HG02588 (cell line): Measurements from ENCODE around the gene IFNA14.
A peak's percentile ranks its signal among the peaks of the same experiment; 100 is the strongest.
"Not testable (repeated sequence)": the region's sequence is repeated elsewhere in the genome, so short reads cannot be mapped to it uniquely, and the experiment has no call there.

Experiments
- ATAC-seq: cut with Tn5 transposase; IDR thresholded peaks from one replicate; pipeline ENCODE4 v1.9.1; 2021; ENCODE audit warnings: mild to moderate bottlenecking, moderate library complexity; ENCODE audit not compliant: unreplicated experiment

The IFNA14 gene

DNA sequence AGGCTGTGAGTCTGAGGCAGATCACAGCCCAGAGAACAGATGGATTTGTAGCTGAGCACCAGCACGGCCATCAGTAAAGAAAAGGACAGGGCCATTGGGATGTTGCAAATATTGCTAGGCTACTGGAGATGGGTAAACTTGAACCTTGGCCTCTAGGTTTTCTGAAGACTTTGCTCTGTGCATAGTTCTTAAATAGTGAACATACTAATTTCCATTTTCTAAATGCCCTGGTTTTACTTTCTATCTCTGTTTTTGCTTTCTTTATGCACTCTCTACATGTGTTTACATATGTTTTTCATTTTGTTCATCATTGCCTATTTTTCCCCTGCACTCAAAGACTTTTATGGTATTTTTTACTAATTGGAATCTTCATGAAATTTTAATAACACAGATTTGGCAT lies 22.6 kb downstream of the IFNA14 start, which contains the start of gene IFNA16:
Gene IFNA16 (minus strand): TSS at position 101 of the 400 bp plus-strand sequence. CDS start 6 bp downstream, at position 95.
- not testable (repeated sequence) for ATAC-seq

DNA sequence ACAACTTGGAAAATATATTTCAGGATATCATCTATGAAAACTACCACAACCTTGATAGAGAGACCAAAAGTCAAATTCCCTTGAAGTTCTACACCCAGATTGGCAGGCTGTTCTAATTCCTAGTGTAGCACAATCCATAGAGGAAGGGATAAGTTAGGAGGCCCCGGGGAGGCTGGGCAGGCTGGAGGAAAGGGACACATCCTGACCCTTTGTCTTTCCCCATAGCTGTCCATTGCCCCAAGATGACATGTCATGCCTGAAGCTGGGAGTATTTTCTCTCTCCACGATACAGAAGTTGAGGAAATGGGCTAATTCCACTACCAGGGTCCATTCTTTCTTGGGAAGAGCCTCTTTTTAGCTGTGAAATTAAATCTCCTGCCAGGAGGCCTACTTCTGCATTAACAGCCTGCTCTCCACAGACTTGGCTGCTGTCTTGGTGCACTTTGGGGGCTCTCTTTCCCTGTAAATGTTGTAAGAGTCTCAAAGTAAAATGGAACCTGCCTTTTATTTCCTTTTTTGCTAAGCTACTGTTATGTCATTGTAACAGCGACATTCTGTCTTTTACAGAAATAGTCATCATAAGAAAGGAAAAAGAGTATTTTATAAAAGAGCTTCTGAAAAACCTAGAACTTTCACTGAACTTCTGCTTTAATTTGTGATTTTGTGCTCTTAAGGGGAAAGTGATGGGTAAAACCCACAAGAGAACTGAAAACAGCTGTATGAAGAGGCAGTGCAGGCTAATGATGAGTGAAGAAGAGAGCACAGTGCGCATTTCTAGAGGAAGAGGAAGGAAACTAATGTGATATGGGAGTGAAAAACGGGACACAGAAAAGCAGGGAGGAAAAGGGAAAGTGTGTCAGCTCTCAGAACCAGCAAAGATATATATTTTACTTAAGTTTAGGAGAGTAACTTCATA lies 26.1 kb downstream of the IFNA14 start:
- peak; percentile 68 for ATAC-seq

GRCh38 chr9:21212160-21212559 lies 27.6 kb downstream of the IFNA14 start:
- ATAC-seq, result not testable (repeated sequence)

DNA sequence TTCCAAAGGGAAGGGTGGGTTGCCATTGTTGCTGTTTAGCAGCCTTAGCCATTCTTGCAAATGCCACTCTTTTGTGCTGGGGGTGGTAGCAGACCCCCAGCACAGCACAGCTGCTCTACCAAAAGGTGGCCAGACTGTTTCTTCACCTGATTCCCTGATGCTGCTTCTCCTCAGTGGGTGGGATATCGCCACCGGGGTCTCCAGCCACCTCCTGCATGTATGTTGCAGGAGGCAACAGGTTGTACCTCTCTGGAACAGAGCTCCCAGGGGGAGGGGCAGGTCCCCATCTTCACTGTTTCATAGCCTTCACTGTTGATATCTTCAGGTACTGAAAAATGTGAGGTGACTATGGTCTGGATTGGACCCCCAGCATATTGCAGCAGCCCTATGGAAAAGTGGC lies 29.0 kb downstream of the IFNA14 start:
- not testable (repeated sequence) for ATAC-seq

DNA sequence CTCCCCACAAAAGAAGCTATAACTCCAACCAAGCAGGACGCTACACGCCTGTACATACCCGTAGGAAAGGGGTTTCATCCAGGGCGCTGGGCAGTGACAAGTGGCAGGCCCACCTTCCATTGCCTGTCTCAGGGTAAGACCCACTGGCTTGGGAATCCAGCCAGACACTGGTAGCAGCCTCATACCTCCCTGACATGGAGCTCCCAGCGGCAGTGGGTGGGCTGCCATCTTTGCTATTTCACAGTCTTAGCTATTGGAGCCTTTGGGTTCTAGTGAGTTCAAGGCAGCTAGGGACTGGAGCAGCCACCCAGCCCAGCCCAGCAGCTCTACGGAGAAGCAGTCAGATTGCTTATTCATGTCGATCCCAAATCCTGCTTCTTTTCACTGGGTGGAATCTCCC lies 29.5 kb downstream of the IFNA14 start:
- no peak for ATAC-seq

- not testable (repeated sequence) for ATAC-seq
These were observed 32.8 kb downstream of the IFNA14 start, which contains the start of gene IFNA10 for GRCh38 chr9:21207043-21207442. Gene IFNA10 (minus strand): TSS chr9:21207143. CDS start chr9:21207097, 46 bp downstream.

DNA sequence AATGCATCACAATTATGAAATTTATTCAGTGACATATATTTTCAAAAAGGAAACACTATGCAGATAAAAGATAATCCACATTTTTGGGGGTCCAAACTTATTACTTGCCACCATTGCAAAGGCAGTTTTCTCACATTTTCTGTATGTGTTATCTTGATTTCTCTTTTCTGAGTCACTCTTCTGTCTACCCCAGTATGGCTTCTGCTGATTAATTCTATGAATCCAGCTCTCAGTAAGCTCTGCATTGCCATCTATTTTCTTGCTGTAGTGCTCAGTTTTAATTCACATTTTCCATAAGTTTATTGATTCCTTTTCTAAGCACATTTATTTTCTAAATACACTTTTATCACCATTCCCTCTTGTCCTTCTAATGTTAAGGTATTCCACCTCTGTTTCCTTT lies 34.6 kb downstream of the IFNA14 start:
- ATAC-seq, result no peak

GRCh38 chr9:21202105-21202504 lies 37.7 kb downstream of the IFNA14 start, which contains the start of gene IFNA7:
Gene IFNA7 (minus strand): TSS chr9:21202205. CDS start chr9:21202165, 40 bp downstream.
- ATAC-seq, result not testable (repeated sequence)

- ATAC-seq, result peak; percentile 93
These were observed 44.7 kb downstream of the IFNA14 start for GRCh38 chr9:21194867-21195776.
